IPS-15b (cell line): Measurements from ENCODE around the gene ZNF426.
A peak's percentile ranks its signal among the peaks of the same experiment; 100 is the strongest.
"Not testable (repeated sequence)": the region's sequence is repeated elsewhere in the genome, so short reads cannot be mapped to it uniquely, and the experiment has no call there.

Experiments used
- H3K27me3 ChIP-seq: one replicate; pipeline ENCODE4 v1.6.1; 2013; ENCODE audit warnings: low read length; ENCODE audit not compliant: control insufficient read depth, insufficient read depth
- H3K36me3 ChIP-seq: one replicate; pipeline ENCODE4 v1.6.1; 2013; ENCODE audit warnings: low read length; ENCODE audit not compliant: control insufficient read depth, insufficient read depth
- H3K4me1 ChIP-seq: one replicate; pipeline ENCODE4 v1.6.1; 2013; ENCODE audit warnings: mild to moderate bottlenecking, low read length; ENCODE audit not compliant: control insufficient read depth, insufficient read depth
- H3K4me3 ChIP-seq: one replicate; pipeline ENCODE4 v1.5.1; 2013; ENCODE audit warnings: low read depth, low read length
- H3K9ac ChIP-seq: one replicate; pipeline ENCODE4 v1.6.1; 2013; ENCODE audit warnings: low read depth, mild to moderate bottlenecking, low read length
- H3K9me3 ChIP-seq: one replicate; pipeline ENCODE4 v1.6.1; 2013; ENCODE audit warnings: mild to moderate bottlenecking, low read length; ENCODE audit not compliant: control insufficient read depth, insufficient read depth

The ZNF426 gene

GRCh38 chr19:9541281-9541680 is 2.8 kb upstream of the ZNF426 start:
- not testable (repeated sequence) for H3K9me3 ChIP-seq, H3K4me3 ChIP-seq, H3K9ac ChIP-seq, H3K4me1 ChIP-seq, H3K36me3 ChIP-seq, H3K27me3 ChIP-seq

GRCh38 chr19:9539921-9540320 is 1.5 kb upstream of the ZNF426 start:
- H3K9me3 ChIP-seq, H3K9ac ChIP-seq, H3K4me3 ChIP-seq, H3K4me1 ChIP-seq, H3K27me3 ChIP-seq: not testable (repeated sequence)
- peaks cover 10% of the 10 kb centered on the region for H3K36me3 ChIP-seq

- H3K4me3 ChIP-seq: peak overlapping the region; percentile 98
- H3K36me3 ChIP-seq: peaks cover 17% of the 10 kb centered on the region
- H3K4me1 ChIP-seq, H3K9ac ChIP-seq, H3K27me3 ChIP-seq, H3K9me3 ChIP-seq: not testable (repeated sequence)
Observed at GRCh38 chr19:9539201-9539600, 756 bp upstream of the ZNF426 start.

- H3K36me3 ChIP-seq: peaks cover 50% of the 10 kb centered on the region
- H3K27me3 ChIP-seq: no peaks in the 10 kb centered on the region
- no peak overlapping the region for H3K9ac ChIP-seq
- H3K4me1 ChIP-seq: no peaks in the 10 kb centered on the region
- H3K9me3 ChIP-seq: peaks cover 10% of the 10 kb centered on the region
- H3K4me3 ChIP-seq: no peak overlapping the region
Observed at GRCh38 chr19:9535934-9536333, 2.5 kb downstream of the ZNF426 start.

GRCh38 chr19:9531933-9532332 is 6.5 kb downstream of the ZNF426 start:
- Histone ChIP-seq H3K9me3 (peaks cover 48% of the 10 kb centered on the region), H3K36me3 (peaks cover 74% of the 10 kb centered on the region), H3K4me1 (no peaks in the 10 kb centered on the region), H3K27me3 (no peaks in the 10 kb centered on the region), H3K4me3 (no peak overlapping the region), H3K9ac (no peak overlapping the region)

- peaks cover 69% of the 10 kb centered on the region for H3K9me3 ChIP-seq
- no peaks in the 10 kb centered on the region for H3K27me3 ChIP-seq
- H3K4me1 ChIP-seq: no peaks in the 10 kb centered on the region
- H3K9ac ChIP-seq: no peak overlapping the region
- H3K4me3 ChIP-seq: no peak overlapping the region
- H3K36me3 ChIP-seq: peaks cover 61% of the 10 kb centered on the region
Observed at GRCh38 chr19:9528757-9529336, 9.6 kb downstream of the ZNF426 start.

GRCh38 chr19:9523885-9524474 is 14.5 kb downstream of the ZNF426 start:
- H3K9ac ChIP-seq: no peak overlapping the region
- no peaks in the 10 kb centered on the region for H3K27me3 ChIP-seq
- H3K4me3 ChIP-seq: peak overlapping the region; percentile 10
- H3K4me1 ChIP-seq: no peaks in the 10 kb centered on the region
- peaks cover 16% of the 10 kb centered on the region for H3K36me3 ChIP-seq
- H3K9me3 ChIP-seq: peaks cover 54% of the 10 kb centered on the region

- peaks cover 12% of the 10 kb centered on the region for H3K9me3 ChIP-seq
- H3K4me1 ChIP-seq: no peaks in the 10 kb centered on the region
- H3K4me3 ChIP-seq: no peak overlapping the region
- H3K36me3 ChIP-seq: no peaks in the 10 kb centered on the region
- no peaks in the 10 kb centered on the region for H3K27me3 ChIP-seq
- H3K9ac ChIP-seq: no peak overlapping the region
Observed at GRCh38 chr19:9507285-9507684, 31.2 kb downstream of the ZNF426 start.

- H3K4me1 ChIP-seq: no peaks in the 10 kb centered on the region
- H3K27me3 ChIP-seq: no peaks in the 10 kb centered on the region
- peaks cover 4% of the 10 kb centered on the region for H3K9me3 ChIP-seq
- H3K36me3 ChIP-seq: no peaks in the 10 kb centered on the region
- no peak overlapping the region for H3K4me3 ChIP-seq
- H3K9ac ChIP-seq: no peak overlapping the region
Observed at GRCh38 chr19:9500796-9501195, 37.6 kb downstream of the ZNF426 start.

GRCh38 chr19:9498183-9498902 is 40.1 kb downstream of the ZNF426 start, which contains the start of gene ZNF560:
Gene ZNF560 (minus strand): TSS chr19:9498616. CDS start chr19:9475313, 23,303 bp downstream.
- H3K4me3 ChIP-seq: peak within 1 kb of the TSS; percentile 39
- H3K27me3 ChIP-seq: no peaks in the 10 kb centered on the region
- no peaks in the 10 kb centered on the region for H3K36me3 ChIP-seq
- H3K9me3 ChIP-seq: peaks cover under 1% of the 10 kb centered on the region
- H3K9ac ChIP-seq: no peak within 1 kb of the TSS
- H3K4me1 ChIP-seq: no peaks in the 10 kb centered on the region

- no peaks in the 10 kb centered on the region for H3K4me1 ChIP-seq
- no peaks in the 10 kb centered on the region for H3K27me3 ChIP-seq
- no peak overlapping the region for H3K4me3 ChIP-seq
- no peak overlapping the region for H3K9ac ChIP-seq
- no peaks in the 10 kb centered on the region for H3K36me3 ChIP-seq
- H3K9me3 ChIP-seq: no peaks in the 10 kb centered on the region
Observed at GRCh38 chr19:9494096-9494495, 44.3 kb downstream of the ZNF426 start.

GRCh38 chr19:9487016-9487415 is 51.4 kb downstream of the ZNF426 start:
- H3K4me1 ChIP-seq: no peaks in the 10 kb centered on the region
- H3K36me3 ChIP-seq: no peaks in the 10 kb centered on the region
- peaks cover 22% of the 10 kb centered on the region for H3K9me3 ChIP-seq
- no peaks in the 10 kb centered on the region for H3K27me3 ChIP-seq
- no peak overlapping the region for H3K9ac ChIP-seq
- H3K4me3 ChIP-seq: no peak overlapping the region
